ENCODE results near the gene PCMTD2. TPM values are rescaled to one million over a fixed set of nuclear protein-coding genes. Genes with fewer than 3 reads are reported as not detected.

PCMTD2 gene
- total RNA-seq, 1 experiment from 2014 or later, result 50.9 TPM

- TF ChIP-seq ZNF416 (CRISPR knock-in tag; IDR thresholded peaks at IDR 0.05), result no peak
- TF ChIP-seq TCF7 (CRISPR knock-in tag; IDR thresholded peaks at IDR 0.05; ENCODE audit: low read depth), result no peak
- no peak for TF ChIP-seq GRHL2 (CRISPR knock-in tag; IDR thresholded peaks at IDR 0.05; ENCODE audit: insufficient replicate concordance, severe bottlenecking)
- TF ChIP-seq SMAD4 (CRISPR knock-in tag; IDR thresholded peaks at IDR 0.05), result no peak
- no peak for TF ChIP-seq ZNF425 (CRISPR knock-in tag; conservative IDR thresholded peaks at IDR 0.05)
- no peak for TF ChIP-seq PREB (CRISPR knock-in tag; IDR thresholded peaks at IDR 0.05; ENCODE audit: borderline replicate concordance)
- H3K27ac Mint-ChIP-seq, result no peak overlapping the region
- ChIA-PET POLR2A (no interaction called here), CTCF (interaction anchor here (1.9 kb wide), 1 partner anchor 22 kb away, joined by 5 read pairs; no protein-coding TSS in a partner anchor)
- DNase-seq (ENCODE audit: low spot score) (no peak), ATAC-seq (no peak)
- peaks cover 2% of the 10 kb centered on the region; the same call in 1 of the 2 replicates for H3K36me3 Mint-ChIP-seq
- peaks cover 3% of the 10 kb centered on the region; the same call in 1 of the 2 replicates for H3K27me3 Mint-ChIP-seq (ENCODE audit: low read depth)
- peaks cover 4% of the 10 kb centered on the region; the same call in 1 of the 2 replicates for H3K4me1 Mint-ChIP-seq
- H3K9me3 Mint-ChIP-seq, result peaks cover 5% of the 10 kb centered on the region
- no peak overlapping the region for H3K4me3 Mint-ChIP-seq
These were observed 10.5 kb upstream of the PCMTD2 start for GRCh38 chr20:64244870-64245603.

- Mint-ChIP-seq H3K27ac (no peak overlapping the region), H3K4me3 (no peak overlapping the region), H3K36me3 (no peaks in the 10 kb centered on the region), H3K9me3 (no peaks in the 10 kb centered on the region), H3K4me1 (peaks cover 4% of the 10 kb centered on the region; the same call in 1 of the 2 replicates), H3K27me3 (ENCODE audit: low read depth) (peaks cover 5% of the 10 kb centered on the region; the same call in 1 of the 2 replicates)
- ChIA-PET POLR2A (no interaction called here), CTCF (interaction anchor here (1.9 kb wide), 1 partner anchor 23 kb away, joined by 5 read pairs; no protein-coding TSS in a partner anchor)
- ATAC-seq, result no peak
- no peak for TF ChIP-seq ZBTB43 (CRISPR knock-in tag; IDR thresholded peaks at IDR 0.05)
- no peak for TF ChIP-seq GABPB1 (CRISPR knock-in tag; IDR thresholded peaks at IDR 0.05)
- no peak for TF ChIP-seq MLX (CRISPR knock-in tag; IDR thresholded peaks at IDR 0.05)
- no peak for TF ChIP-seq ELF4 (CRISPR knock-in tag; IDR thresholded peaks at IDR 0.05; ENCODE audit: low read depth)
- no peak for TF ChIP-seq ZNF317 (CRISPR knock-in tag; IDR thresholded peaks at IDR 0.05; ENCODE audit: borderline replicate concordance, low read depth)
- TF ChIP-seq ZMAT4 (CRISPR knock-in tag; IDR thresholded peaks at IDR 0.05), result no peak
- TF ChIP-seq ZNF671 (CRISPR knock-in tag; IDR thresholded peaks at IDR 0.05), result no peak
- TF ChIP-seq ZNF423 (CRISPR knock-in tag; IDR thresholded peaks at IDR 0.05), result no peak
- TF ChIP-seq ZNF416 (CRISPR knock-in tag; IDR thresholded peaks at IDR 0.05), result no peak
- TF ChIP-seq ZNF219 (CRISPR knock-in tag; IDR thresholded peaks at IDR 0.05; ENCODE audit: borderline replicate concordance), result no peak
- no peak for TF ChIP-seq ATF1 (CRISPR knock-in tag; IDR thresholded peaks at IDR 0.05)
- DNase-seq (ENCODE audit: low spot score), result no peak
These were observed 9.6 kb upstream of the PCMTD2 start for GRCh38 chr20:64245746-64246595.

Measured in WTC11 (cell line).